NCI-H1048 (cell line): ENCODE measurements around the gene POLN.

Experiments used
- DNase-seq: peaks from one replicate; lab custom pipeline; 2025; lab: John Stamatoyannopoulos, UW

Gene POLN

GRCh38 chr4:2069161-2069971 is 172.6 kb downstream of the POLN start:
- no peak for DNase-seq

- no peak for DNase-seq
Observed at GRCh38 chr4:2068566-2068965, 173.4 kb downstream of the POLN start.

DNA sequence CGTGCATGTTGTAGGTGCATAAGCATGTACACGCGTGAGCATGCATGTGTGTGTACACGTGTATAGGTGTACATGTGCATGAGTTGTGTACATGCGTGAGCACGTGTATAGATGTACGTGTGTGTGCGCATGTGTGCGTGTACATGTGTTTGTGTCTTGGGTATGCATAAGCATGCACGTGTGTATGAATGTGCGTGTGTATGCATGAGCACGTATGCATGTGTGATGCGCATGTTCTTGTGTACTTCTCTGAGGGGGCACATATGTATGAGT is 173.8 kb downstream of the POLN start:
- no peak for DNase-seq

DNA sequence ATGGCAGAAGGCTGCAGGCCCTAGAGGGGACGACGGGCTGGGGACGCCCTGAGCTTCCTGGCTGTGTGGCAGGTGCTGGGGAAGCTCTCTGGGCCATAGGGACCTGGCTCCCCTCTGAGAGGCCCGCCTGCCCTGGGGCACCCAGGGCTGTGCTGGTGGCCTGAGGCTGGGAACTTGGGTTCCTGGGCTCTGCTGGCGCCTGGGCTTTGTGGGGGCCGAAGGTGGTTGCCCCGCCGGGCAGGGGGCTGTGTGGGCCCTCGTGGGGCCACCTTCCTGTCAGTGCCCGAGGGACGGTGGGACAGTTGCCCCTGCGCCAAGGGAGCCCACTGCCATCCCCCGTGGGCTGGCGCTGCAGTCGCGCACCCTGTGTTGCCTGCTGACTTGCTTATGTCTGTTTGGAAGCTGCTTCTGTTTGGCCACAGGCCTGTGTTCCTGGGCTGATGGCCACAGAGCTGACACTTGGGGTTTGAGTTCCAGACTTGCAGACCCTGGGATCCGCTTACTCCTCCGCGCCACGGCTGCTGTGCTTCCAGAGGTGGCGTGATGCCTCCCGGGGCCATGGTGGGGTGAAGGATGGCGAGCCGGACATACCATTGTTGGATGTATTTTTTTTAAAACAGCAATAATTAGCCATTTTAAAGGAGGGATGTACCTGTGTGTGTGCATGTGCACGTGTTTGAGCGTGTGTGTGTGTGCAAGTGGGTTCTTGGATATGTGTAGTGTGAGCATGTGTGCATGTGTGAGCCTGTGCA is 174.3 kb downstream of the POLN start:
- no peak for DNase-seq

DNA sequence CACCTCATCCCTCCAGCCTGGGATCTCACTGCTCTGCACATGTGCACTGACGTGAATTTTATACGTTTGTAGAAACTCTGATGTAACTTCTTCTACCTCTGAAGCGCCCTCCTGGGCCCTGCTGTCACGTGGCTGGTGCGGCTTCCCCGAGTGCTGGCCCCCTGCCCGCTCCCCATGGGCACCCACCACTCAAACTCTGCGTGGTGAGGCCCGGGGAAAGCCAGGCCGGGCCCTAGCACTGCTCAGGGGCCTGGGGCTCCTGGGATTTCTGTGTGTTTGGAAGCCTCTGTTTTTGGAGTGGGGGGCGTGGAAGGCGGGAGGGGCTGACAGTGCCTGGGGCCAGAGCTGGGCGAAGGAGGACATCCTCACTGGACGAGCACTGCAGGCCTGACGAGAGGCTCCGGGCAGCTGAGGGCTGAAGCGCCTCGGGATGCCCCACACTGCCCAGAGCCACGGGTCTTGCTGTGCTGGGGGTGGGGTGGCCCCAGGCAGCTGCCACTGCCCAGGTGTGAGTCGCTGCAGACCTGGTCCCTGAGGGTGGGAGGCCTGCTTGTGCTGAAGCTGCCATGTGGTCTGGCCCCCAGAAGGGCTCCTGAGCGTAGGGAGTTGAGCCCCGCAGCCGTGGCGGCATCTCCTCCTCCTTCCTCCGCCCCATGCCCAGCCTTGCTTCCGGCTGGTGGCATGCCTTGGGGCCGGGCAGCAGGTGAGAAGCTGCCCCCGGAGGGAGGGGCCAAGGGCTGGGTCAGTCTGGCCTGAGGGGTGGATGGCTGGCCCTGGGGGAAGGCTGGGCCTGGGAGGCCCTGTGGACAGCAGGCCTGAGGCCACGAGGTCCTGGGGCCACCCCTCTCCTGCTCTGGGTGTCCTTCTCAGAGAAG is 175.1 kb downstream of the POLN start:
- no peak for DNase-seq

GRCh38 chr4:2066011-2066551 is 175.8 kb downstream of the POLN start:
- DNase-seq, result no peak

- DNase-seq, result no peak
Observed at GRCh38 chr4:2065106-2065930, 176.6 kb downstream of the POLN start.

GRCh38 chr4:2064276-2064991 is 177.5 kb downstream of the POLN start:
- DNase-seq, result no peak

DNA sequence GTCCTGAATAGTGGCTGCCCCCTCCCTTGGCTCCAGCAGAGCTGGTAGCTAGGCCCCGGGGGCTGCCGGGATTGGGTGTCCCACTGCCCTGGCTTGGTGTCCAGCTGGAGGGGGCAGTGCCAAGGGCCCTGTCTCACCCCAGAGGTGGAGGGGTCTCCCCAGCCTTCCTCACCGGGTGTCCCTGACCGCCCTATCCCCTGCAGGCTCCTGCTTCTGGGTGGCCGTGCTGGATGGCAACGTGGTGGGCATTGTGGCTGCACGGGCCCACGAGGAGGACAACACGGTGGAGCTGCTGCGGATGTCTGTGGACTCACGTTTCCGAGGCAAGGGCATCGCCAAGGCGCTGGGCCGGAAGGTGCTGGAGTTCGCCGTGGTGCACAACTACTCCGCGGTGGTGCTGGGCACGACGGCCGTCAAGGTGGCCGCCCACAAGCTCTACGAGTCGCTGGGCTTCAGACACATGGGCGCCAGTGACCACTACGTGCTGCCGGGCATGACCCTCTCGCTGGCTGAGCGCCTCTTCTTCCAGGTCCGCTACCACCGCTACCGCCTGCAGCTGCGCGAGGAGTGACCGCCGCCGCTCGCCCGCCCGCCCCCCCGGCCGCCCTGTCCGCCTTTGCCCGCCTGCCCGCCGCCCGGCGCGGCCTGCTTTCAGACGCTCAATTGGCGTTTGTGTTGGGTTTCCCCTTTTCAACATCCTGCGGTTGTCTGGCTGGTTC is 178.2 kb downstream of the POLN start:
- DNase-seq, result no peak

- DNase-seq, result no peak
Observed at GRCh38 chr4:2062808-2063524, 179.0 kb downstream of the POLN start.

DNA sequence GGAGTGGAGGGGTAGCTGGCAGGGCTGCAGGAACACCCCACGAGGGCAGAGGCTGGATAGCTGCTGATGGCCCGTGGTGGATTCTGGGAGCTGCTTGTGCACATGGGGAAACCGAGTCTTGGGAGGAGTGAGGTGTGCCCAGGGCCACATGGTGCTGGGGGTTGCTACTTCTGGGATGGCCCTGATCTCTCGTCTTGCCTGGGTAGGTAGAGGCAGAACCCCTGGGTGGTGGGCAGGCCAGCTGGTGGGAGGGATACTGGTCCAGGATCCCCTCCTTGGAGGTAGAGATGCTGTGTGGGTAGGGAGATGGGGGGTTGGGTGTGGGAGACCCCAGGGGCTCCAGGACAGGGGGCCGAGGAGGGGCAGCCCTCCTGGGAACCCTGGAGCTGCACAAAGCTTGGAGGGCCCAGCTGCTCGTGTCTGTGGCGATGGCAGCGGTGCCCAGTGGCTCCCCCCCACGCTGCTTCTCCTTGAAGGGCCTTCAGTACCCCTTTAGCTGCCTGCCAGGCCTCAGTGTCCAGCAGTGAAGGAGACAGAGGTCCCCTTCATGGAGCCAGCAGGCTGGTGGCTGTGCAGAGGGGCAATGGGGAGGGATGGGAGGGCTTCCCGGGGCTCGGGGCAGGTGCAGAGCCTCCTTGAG is 179.6 kb downstream of the POLN start:
- DNase-seq, result no peak

DNA sequence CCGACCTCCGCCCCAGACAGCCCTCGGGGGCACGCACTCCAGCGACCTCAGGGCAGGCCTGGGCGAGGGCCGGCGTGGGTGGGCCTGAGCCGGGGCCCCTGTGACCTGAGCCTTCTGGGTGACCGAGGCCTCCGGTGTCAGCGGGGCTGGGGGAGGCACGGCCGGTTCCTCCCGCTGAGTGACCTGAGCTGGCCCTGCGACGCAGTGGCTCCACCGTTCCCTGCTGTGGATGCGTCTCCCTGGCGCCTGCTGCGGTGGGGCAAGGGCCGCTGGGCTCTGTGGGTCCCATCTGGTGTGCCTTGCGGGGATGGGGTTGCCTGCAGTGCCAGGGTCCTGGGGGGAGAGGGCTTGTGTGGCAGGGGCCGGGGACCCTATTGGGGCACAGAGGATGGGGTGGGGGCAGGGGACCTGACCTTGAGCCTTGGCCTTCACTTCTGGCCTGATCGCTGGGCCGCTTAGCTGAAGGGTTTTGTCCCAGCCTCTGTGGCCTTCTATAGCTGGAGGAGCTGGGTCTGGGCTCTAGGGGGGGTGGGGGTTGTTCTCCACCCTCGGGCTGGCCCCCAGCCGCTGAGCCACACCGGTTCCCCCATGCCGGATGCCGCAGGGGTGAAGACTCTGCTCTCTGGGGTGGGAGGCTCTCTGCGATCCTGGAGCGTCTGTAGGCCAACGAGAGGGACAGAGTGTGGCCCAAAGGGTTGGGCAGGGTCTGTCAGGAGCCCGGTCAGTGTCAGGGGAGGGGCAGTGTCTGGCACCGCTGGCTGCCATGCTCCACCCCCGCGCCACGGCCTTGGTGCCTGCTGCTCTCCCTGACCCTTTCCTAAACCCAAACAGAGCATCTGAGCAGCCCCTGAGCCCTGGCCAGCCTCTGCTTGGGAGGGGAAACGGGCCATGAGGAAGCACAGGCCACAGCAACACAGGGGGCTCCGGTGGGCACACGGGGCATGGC is 180.5 kb downstream of the POLN start:
- DNase-seq, result no peak

DNA sequence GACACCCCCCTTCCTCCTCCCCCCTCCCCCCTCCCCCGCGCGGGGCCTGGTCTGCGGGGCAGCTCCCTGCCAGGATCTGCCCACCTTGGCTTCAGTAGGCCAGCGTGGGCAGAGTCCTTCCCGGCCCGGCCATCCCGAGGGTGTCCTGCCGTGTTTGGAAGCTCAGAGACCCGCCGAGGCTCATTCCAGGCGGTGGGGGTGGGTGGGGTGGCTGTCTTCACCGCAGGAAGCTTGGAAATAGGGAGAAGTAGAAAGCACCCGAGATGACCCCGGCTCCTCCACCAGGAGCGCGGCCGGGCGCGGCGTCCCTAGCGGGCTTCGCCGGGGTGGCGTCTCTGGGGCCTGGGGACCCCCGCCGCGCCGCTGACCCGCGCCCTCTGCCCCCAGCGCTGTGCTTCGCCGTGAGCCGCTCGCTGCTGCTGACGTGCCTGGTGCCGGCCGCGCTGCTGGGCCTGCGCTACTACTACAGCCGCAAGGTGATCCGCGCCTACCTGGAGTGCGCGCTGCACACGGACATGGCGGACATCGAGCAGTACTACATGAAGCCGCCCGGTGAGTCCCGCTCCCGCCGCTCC is 181.2 kb downstream of the POLN start:
- no peak for DNase-seq

DNA sequence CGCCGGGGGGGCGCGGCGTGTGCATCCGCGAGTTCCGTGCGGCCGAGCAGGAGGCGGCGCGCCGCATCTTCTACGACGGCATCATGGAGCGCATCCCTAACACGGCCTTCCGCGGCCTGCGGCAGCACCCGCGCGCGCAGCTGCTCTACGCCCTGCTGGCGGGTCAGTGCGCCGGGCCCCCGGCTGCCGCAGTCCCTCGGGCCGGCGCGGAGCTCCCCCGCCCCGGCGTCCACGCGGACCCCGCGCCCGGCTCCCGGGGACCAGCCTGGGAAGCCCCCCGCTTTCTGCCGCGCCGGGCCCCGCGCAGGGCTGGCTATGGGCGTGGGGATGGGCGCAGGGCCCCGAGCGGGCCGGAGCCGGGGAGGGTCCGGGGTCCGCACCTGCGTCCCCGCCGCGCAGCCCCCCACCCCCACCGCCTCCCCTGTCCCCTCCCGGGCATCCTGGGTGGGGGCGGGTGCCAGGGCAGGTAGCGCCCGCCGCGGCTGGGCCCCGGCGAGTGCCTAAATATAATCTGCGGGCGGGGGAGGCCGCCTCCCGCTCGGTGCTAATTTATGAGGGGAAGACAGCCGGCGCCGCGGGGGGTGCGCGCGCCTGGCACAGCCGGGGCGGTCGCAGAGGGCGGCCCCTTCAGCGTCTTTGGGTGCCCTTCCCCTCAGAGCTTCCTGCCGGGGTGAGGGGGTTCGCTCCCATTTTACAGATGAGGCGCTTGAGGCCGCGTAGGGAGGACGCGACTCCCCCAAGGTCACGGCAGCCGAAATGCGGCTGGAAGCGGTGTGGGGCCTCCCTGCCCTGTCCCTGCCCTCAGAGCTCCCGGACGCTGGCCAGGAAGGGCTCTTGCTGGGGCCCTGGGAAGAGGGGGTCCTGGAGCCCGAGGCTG is 182.0 kb downstream of the POLN start:
- DNase-seq, result no peak

GRCh38 chr4:2059046-2059725 is 182.7 kb downstream of the POLN start, which contains the start of gene NAT8L:
Gene NAT8L, plus strand, starts transcription at chr4:2059327. Its CDS starts 185 bp downstream, at chr4:2059512.
- DNase-seq, result peak; percentile 16
